Neural cell (in vitro differentiated cells): ENCODE results near the gene APP. TPM values are rescaled to one million over a fixed set of nuclear protein-coding genes. Genes with fewer than 3 reads are reported as not detected.

Experiments
- H2AFZ ChIP-seq: fragments of 200-600, 300-800 bp; sonication (generic), shearing (Covaris generic); 2 replicates; pipeline ENCODE4 v1.6.0; 2014; ENCODE audit warnings: low read depth, mild to moderate bottlenecking, antibody characterized with exemption, low read length, moderate library complexity
- H3F3A ChIP-seq: fragments of 200-600 bp; shearing (Covaris generic); 2 replicates; pipeline ENCODE4 v1.6.1; 2016; ENCODE audit warnings: mild to moderate bottlenecking, moderate library complexity, mixed read lengths, antibody characterized with exemption, low read length; ENCODE audit not compliant: insufficient read depth, poor library complexity, severe bottlenecking
- H3K27ac ChIP-seq: fragments of 200-600, 300-800 bp; sonication (generic), shearing (Covaris generic); 2 replicates; pipeline ENCODE4 v1.5.1; 2014; ENCODE audit warnings: mild to moderate bottlenecking, low read length, moderate library complexity
- H3K27me3 ChIP-seq: fragments of 300-800, 200-600 bp; sonication (generic), shearing (Covaris generic); 2 replicates; pipeline ENCODE4 v1.6.0; 2014; ENCODE audit warnings: mild to moderate bottlenecking, low read depth, low read length, moderate library complexity; ENCODE audit not compliant: insufficient read depth
- H3K36me3 ChIP-seq: fragments of 300-800, 200-600 bp; sonication (generic), shearing (Covaris generic); 2 replicates; pipeline ENCODE4 v1.5.1; 2014; ENCODE audit warnings: mild to moderate bottlenecking, antibody characterized with exemption, low read length, moderate library complexity; ENCODE audit not compliant: insufficient read depth
- H3K4me2 ChIP-seq: fragments of 300-800, 200-600 bp; sonication (generic), shearing (Covaris generic); 2 replicates; pipeline ENCODE4 v1.6.0; 2014; ENCODE audit warnings: mild to moderate bottlenecking, low read length
- H3K4me3 ChIP-seq: fragments of 300-800, 200-600 bp; sonication (generic), shearing (Covaris generic); 2 replicates; pipeline ENCODE4 v1.5.1; 2014; ENCODE audit warnings: mild to moderate bottlenecking, low read length, moderate library complexity
- H3K79me2 ChIP-seq: fragments of 200-600 bp; shearing (Covaris generic); replicated peaks from 2 replicates; pipeline ENCODE4 v1.6.0; 2014; ENCODE audit warnings: mild to moderate bottlenecking, low read length, moderate library complexity; ENCODE audit not compliant: insufficient read depth
- H3K9ac ChIP-seq: fragments of 300-800, 200-600 bp; sonication (generic), shearing (Covaris generic); 2 replicates; pipeline ENCODE4 v1.6.1; 2016; ENCODE audit warnings: mild to moderate bottlenecking, low read length, mixed read lengths
- H3K9me2 ChIP-seq: fragments of 200-600 bp; shearing (Covaris generic); 2 replicates; pipeline ENCODE4 v1.6.1; 2016; ENCODE audit warnings: mild to moderate bottlenecking, low read length, mixed read lengths; ENCODE audit not compliant: insufficient read depth
- H3K9me3 ChIP-seq: fragments of 200-600, 300-800 bp; sonication (generic), shearing (Covaris generic); 2 replicates; pipeline ENCODE4 v1.6.1; 2016; ENCODE audit warnings: mild to moderate bottlenecking, mixed run types, low read length, moderate library complexity, mixed read lengths
- H4K20me1 ChIP-seq: fragments of 200-600 bp; shearing (Covaris generic); 2 replicates; pipeline ENCODE4 v1.6.1; 2016; ENCODE audit warnings: mild to moderate bottlenecking, mixed run types; ENCODE audit not compliant: insufficient read depth
- EP300 ChIP-seq: fragments of 450-650 bp; conservative IDR thresholded peaks from 2 replicates; pipeline ENCODE4 v1.6.1; 2014; ENCODE audit warnings: antibody characterized with exemption, mild to moderate bottlenecking, moderate library complexity; ENCODE audit not compliant: poor library complexity, severe bottlenecking
- EZH2 ChIP-seq: fragments of 200-600, 300-800 bp; shearing (Covaris generic), sonication (generic); IDR thresholded peaks from 2 replicates; pipeline ENCODE4 v1.6.1; 2014; ENCODE audit warnings: antibody characterized with exemption, low read length, borderline replicate concordance, mild to moderate bottlenecking; ENCODE audit not compliant: insufficient read depth, poor library complexity, severe bottlenecking
- MXI1 ChIP-seq: fragments of 450-650 bp; conservative IDR thresholded peaks from 2 replicates; pipeline ENCODE4 v1.6.1; 2014; ENCODE audit warnings: antibody characterized with exemption, mild to moderate bottlenecking; ENCODE audit not compliant: poor library complexity, severe bottlenecking
- POLR2AphosphoS5 ChIP-seq: IDR thresholded peaks from 2 replicates; pipeline ENCODE4 v1.6.1; 2012
- RAD21 ChIP-seq: fragments of 450-650 bp; conservative IDR thresholded peaks from 2 replicates; pipeline ENCODE4 v1.6.1; 2014; ENCODE audit warnings: antibody characterized with exemption, mild to moderate bottlenecking, moderate library complexity
- SMC3 ChIP-seq: fragments of 450-650 bp; conservative IDR thresholded peaks from 2 replicates; pipeline ENCODE4 v1.6.1; 2014; ENCODE audit warnings: antibody characterized with exemption, mild to moderate bottlenecking, moderate library complexity; ENCODE audit not compliant: poor library complexity
- TAF1 ChIP-seq: IDR thresholded peaks from 2 replicates; pipeline ENCODE4 v1.6.1; 2012; ENCODE audit warnings: low read depth
- polyA plus RNA-seq: library from polyadenylated mRNA; depleted of rRNA; stranded (reverse); fragments of >200 nt; gene quantifications from 2 replicates; pipeline ENCODE4 v1.2.3, GENCODE V29; 2014
- TF ChIP-seq, protein P1 (sequence below): fragments of 450-650 bp; IDR thresholded peaks from 2 replicates; pipeline ENCODE4 v1.5.1; 2014; ENCODE audit warnings: antibody characterized with exemption, mild to moderate bottlenecking, moderate library complexity; ENCODE audit not compliant: poor library complexity, severe bottlenecking
- TF ChIP-seq, protein P2 (sequence below): IDR thresholded peaks from 2 replicates; pipeline ENCODE4 v1.6.1; 2012; ENCODE audit warnings: borderline replicate concordance

Gene APP
- polyA plus RNA-seq, 1 donor from 2014 or later = 470 TPM

- Histone ChIP-seq H3K9me3 (no peaks in the 10 kb centered on the region), H2AFZ (no peak overlapping the region), H3K4me2 (no peak overlapping the region), H3K27ac (no peak overlapping the region), H3K36me3 (peaks cover 9% of the 10 kb centered on the region), H3K79me2 (no peaks in the 10 kb centered on the region), H4K20me1 (no peaks in the 10 kb centered on the region), H3F3A (no peaks in the 10 kb centered on the region), H3K9ac (no peak overlapping the region), H3K9me2 (no peaks in the 10 kb centered on the region), H3K4me3 (no peak overlapping the region), H3K27me3 (no peaks in the 10 kb centered on the region)
- TF ChIP-seq SMC3 (no peak), RAD21 (no peak), EZH2 (no peak)
- TF ChIP-seq, protein P1, sequence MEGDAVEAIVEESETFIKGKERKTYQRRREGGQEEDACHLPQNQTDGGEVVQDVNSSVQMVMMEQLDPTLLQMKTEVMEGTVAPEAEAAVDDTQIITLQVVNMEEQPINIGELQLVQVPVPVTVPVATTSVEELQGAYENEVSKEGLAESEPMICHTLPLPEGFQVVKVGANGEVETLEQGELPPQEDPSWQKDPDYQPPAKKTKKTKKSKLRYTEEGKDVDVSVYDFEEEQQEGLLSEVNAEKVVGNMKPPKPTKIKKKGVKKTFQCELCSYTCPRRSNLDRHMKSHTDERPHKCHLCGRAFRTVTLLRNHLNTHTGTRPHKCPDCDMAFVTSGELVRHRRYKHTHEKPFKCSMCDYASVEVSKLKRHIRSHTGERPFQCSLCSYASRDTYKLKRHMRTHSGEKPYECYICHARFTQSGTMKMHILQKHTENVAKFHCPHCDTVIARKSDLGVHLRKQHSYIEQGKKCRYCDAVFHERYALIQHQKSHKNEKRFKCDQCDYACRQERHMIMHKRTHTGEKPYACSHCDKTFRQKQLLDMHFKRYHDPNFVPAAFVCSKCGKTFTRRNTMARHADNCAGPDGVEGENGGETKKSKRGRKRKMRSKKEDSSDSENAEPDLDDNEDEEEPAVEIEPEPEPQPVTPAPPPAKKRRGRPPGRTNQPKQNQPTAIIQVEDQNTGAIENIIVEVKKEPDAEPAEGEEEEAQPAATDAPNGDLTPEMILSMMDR = no peak
These were observed 195.6 kb downstream of the APP start for GRCh38 chr21:25974964-25975363.

DNA sequence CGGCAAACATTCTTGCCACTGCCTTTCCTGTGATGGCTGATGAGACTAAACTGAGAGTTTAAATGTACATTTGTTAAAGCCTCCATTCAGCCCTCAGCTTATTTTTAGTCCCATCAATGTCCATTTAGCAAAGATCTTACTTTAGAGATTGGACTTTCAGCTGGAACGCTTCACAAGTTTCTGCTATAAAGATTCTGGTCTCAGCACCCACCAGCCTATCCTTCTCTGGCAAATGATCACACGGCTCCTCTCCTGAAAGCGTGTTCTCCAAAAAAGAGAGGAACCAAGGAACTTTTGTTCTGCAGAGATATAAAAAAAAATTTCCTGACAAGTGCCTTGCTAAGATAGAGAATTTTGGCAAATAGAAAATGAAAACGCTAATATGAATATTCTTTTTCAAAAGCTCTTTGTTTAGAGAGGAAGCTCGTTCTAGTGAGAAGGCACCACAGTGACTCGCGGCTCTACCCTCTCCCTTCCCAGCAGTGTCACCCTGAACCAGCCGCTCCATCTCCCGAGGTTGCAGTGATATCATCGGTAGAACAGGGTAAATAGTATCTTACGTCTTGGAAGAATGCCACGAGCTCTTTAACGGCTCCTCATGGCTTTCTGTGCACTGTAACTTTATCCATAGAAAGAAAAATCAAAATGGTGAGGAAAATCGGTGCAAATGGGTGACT, 200.2 kb downstream of the APP start:
- H3K9me2 ChIP-seq = no peaks in the 10 kb centered on the region
- no peak overlapping the region for H2AFZ ChIP-seq
- peaks cover 9% of the 10 kb centered on the region for H3K36me3 ChIP-seq
- H3K4me2 ChIP-seq = no peak overlapping the region
- TF ChIP-seq MXI1 (no peak), RAD21 (no peak), EZH2 (no peak), TAF1 (no peak), POLR2AphosphoS5 (no peak), EP300 (no peak), SMC3 (no peak)
- TF ChIP-seq, protein P1 = no peak
- TF ChIP-seq, protein P2, sequence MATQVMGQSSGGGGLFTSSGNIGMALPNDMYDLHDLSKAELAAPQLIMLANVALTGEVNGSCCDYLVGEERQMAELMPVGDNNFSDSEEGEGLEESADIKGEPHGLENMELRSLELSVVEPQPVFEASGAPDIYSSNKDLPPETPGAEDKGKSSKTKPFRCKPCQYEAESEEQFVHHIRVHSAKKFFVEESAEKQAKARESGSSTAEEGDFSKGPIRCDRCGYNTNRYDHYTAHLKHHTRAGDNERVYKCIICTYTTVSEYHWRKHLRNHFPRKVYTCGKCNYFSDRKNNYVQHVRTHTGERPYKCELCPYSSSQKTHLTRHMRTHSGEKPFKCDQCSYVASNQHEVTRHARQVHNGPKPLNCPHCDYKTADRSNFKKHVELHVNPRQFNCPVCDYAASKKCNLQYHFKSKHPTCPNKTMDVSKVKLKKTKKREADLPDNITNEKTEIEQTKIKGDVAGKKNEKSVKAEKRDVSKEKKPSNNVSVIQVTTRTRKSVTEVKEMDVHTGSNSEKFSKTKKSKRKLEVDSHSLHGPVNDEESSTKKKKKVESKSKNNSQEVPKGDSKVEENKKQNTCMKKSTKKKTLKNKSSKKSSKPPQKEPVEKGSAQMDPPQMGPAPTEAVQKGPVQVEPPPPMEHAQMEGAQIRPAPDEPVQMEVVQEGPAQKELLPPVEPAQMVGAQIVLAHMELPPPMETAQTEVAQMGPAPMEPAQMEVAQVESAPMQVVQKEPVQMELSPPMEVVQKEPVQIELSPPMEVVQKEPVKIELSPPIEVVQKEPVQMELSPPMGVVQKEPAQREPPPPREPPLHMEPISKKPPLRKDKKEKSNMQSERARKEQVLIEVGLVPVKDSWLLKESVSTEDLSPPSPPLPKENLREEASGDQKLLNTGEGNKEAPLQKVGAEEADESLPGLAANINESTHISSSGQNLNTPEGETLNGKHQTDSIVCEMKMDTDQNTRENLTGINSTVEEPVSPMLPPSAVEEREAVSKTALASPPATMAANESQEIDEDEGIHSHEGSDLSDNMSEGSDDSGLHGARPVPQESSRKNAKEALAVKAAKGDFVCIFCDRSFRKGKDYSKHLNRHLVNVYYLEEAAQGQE = no peak
- no peaks in the 10 kb centered on the region for H3F3A ChIP-seq
- H3K9ac ChIP-seq = no peak overlapping the region
- H3K27me3 ChIP-seq = no peaks in the 10 kb centered on the region
- no peak overlapping the region for H3K4me3 ChIP-seq
- no peaks in the 10 kb centered on the region for H4K20me1 ChIP-seq
- no peaks in the 10 kb centered on the region for H3K79me2 ChIP-seq
- H3K9me3 ChIP-seq = no peaks in the 10 kb centered on the region
- H3K27ac ChIP-seq = no peak overlapping the region
